ENCODE measurements around the gene VSIG10L.

VSIG10L gene

GRCh38 chr19:51333836-51334460 is 8.0 kb downstream of the VSIG10L start:
- peaks cover 12% of the 10 kb centered on the region for H3K27me3 Mint-ChIP-seq
- ATAC-seq: no peak
- H3K4me3 Mint-ChIP-seq: no peak overlapping the region
- H3K9me3 Mint-ChIP-seq: peaks cover 3% of the 10 kb centered on the region
- H3K27ac Mint-ChIP-seq: no peak overlapping the region
- H3K36me3 Mint-ChIP-seq: peaks cover 47% of the 10 kb centered on the region
- H3K4me1 Mint-ChIP-seq: peaks cover 4% of the 10 kb centered on the region

DNA sequence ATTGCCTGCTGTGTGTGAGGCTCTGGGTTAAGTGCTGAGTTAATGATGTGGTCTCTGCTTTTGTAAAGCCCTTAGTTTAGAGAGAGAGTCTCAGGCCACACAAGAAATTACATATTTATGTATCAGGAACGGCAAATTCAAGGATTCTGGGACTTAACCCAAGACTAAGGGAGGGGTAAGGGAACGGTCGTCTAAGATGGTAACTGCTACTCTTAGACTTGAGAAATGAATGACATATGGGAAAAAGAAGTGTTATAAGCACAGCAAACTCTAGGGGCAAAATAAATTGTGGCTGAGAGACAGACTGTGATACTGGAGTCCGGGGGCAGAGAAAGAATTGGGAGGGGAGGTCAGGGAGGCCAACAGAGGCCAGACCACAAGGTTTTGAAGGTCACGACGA is 10.2 kb downstream of the VSIG10L start:
- no peak for ATAC-seq
- peaks cover 34% of the 10 kb centered on the region for H3K27me3 Mint-ChIP-seq
- no peak overlapping the region for H3K27ac Mint-ChIP-seq
- H3K4me1 Mint-ChIP-seq: peaks cover 5% of the 10 kb centered on the region
- H3K36me3 Mint-ChIP-seq: peaks cover 47% of the 10 kb centered on the region
- H3K9me3 Mint-ChIP-seq: peaks cover 3% of the 10 kb centered on the region
- no peak overlapping the region for H3K4me3 Mint-ChIP-seq

- peaks cover 42% of the 10 kb centered on the region for H3K36me3 Mint-ChIP-seq
- peaks cover 5% of the 10 kb centered on the region for H3K4me1 Mint-ChIP-seq
- H3K27me3 Mint-ChIP-seq: peaks cover 39% of the 10 kb centered on the region
- no peak for ATAC-seq
- no peak overlapping the region for H3K4me3 Mint-ChIP-seq
- no peak overlapping the region for H3K27ac Mint-ChIP-seq
- peaks cover 3% of the 10 kb centered on the region for H3K9me3 Mint-ChIP-seq
These were observed 10.7 kb downstream of the VSIG10L start for GRCh38 chr19:51331193-51331592.

GRCh38 chr19:51330366-51330765 is 11.6 kb downstream of the VSIG10L start:
- H3K4me3 Mint-ChIP-seq: no peak overlapping the region
- peaks cover 42% of the 10 kb centered on the region for H3K36me3 Mint-ChIP-seq
- H3K27me3 Mint-ChIP-seq: peaks cover 48% of the 10 kb centered on the region
- peaks cover 5% of the 10 kb centered on the region for H3K4me1 Mint-ChIP-seq
- no peak for ATAC-seq
- H3K9me3 Mint-ChIP-seq: peaks cover 3% of the 10 kb centered on the region
- no peak overlapping the region for H3K27ac Mint-ChIP-seq

DNA sequence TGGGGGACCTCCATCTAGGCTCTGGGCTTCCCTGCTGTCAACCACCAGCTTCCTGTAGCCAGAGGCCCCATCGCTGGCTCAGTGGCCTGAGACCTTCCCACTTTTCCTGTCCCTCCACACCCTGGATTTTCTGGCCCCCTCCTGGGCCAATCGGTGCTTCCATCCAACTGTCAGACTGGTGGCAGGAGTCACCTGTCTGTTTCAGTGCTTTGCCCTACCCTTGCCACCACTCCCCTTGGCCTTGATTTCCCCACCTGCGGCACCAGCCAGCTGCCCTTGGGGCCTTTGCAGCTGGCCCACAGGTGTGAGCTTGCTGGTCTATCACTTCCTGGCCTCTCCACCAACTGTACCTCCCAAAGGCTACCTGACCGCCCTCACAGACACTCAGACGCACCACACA is 12.5 kb downstream of the VSIG10L start:
- Mint-ChIP-seq H3K9me3 (peaks cover 3% of the 10 kb centered on the region), H3K4me3 (no peak overlapping the region), H3K27ac (no peak overlapping the region), H3K4me1 (peaks cover 5% of the 10 kb centered on the region), H3K36me3 (peaks cover 37% of the 10 kb centered on the region), H3K27me3 (peaks cover 57% of the 10 kb centered on the region)
- ATAC-seq: no peak

- peaks cover 3% of the 10 kb centered on the region for H3K9me3 Mint-ChIP-seq
- H3K4me3 Mint-ChIP-seq: peak overlapping the region; percentile 54
- peaks cover 28% of the 10 kb centered on the region for H3K36me3 Mint-ChIP-seq
- peaks cover 5% of the 10 kb centered on the region for H3K4me1 Mint-ChIP-seq
- peak; percentile 47 for ATAC-seq
- H3K27ac Mint-ChIP-seq: no peak overlapping the region
- H3K27me3 Mint-ChIP-seq: peaks cover 78% of the 10 kb centered on the region
These were observed 14.6 kb downstream of the VSIG10L start for GRCh38 chr19:51327066-51328001.

DNA sequence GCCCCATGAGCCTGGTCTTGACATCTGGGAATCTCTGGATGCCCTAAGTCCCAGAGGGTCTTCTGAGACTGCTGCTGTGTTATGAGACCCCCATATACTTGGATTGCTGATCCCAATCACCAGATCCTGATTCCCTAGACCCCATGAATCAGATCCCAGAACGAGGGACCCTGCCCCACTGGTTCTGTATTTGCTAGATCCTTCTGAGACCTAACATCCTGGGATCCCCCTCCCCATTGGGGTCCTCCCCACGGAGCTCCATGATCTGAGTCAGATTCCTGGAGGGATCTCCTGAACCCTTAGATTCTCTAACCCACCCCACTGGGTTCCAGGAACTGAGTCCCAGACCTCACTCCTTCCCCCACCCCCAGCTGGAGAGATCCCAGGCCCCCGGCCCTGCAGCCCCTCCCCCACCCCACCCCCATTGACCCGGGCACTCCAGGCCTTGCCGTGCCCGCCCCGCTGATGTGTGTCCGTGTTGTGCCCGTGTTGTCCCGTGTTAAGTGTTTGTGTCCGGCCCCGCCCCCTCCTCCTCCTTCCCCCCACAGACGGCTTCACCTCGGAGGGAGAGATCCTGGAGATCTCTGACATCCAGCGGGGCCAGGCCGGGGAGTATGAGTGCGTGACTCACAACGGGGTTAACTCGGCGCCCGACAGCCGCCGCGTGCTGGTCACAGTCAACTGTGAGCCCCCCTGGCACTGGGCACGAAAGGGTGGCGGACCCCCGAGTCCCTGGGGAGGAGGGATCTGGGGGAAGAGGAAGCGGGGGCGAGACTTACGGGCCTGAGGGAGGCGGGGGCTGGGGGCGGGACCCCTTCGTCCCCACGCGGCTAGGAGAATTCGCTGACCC is 15.5 kb downstream of the VSIG10L start:
- Mint-ChIP-seq H3K27me3 (peaks cover 85% of the 10 kb centered on the region), H3K9me3 (peaks cover 4% of the 10 kb centered on the region), H3K36me3 (peaks cover 19% of the 10 kb centered on the region), H3K4me3 (no peak overlapping the region), H3K4me1 (peaks cover 5% of the 10 kb centered on the region), H3K27ac (no peak overlapping the region)
- ATAC-seq: no peak

- ATAC-seq: peak; percentile 14
- Mint-ChIP-seq H3K4me3 (no peak overlapping the region), H3K27ac (no peak overlapping the region), H3K36me3 (peaks cover 8% of the 10 kb centered on the region), H3K27me3 (peaks cover 90% of the 10 kb centered on the region), H3K4me1 (peaks cover 5% of the 10 kb centered on the region), H3K9me3 (peaks cover 3% of the 10 kb centered on the region)
These were observed 16.6 kb downstream of the VSIG10L start for GRCh38 chr19:51325161-51325976.

GRCh38 chr19:51324167-51324481 is 17.8 kb downstream of the VSIG10L start:
- H3K36me3 Mint-ChIP-seq: no peaks in the 10 kb centered on the region
- peaks cover 90% of the 10 kb centered on the region for H3K27me3 Mint-ChIP-seq
- no peak for ATAC-seq
- H3K27ac Mint-ChIP-seq: no peak overlapping the region
- no peak overlapping the region for H3K4me3 Mint-ChIP-seq
- peaks cover 3% of the 10 kb centered on the region for H3K9me3 Mint-ChIP-seq
- H3K4me1 Mint-ChIP-seq: peaks cover 5% of the 10 kb centered on the region

GRCh38 chr19:51323481-51324166 is 18.3 kb downstream of the VSIG10L start:
- Mint-ChIP-seq H3K36me3 (no peaks in the 10 kb centered on the region), H3K4me3 (no peak overlapping the region), H3K9me3 (peaks cover 3% of the 10 kb centered on the region), H3K27ac (no peak overlapping the region), H3K4me1 (peaks cover 5% of the 10 kb centered on the region), H3K27me3 (peaks cover 88% of the 10 kb centered on the region)
- no peak for ATAC-seq

GRCh38 chr19:51321799-51322198 is 20.1 kb downstream of the VSIG10L start:
- Mint-ChIP-seq H3K27ac (no peak overlapping the region), H3K9me3 (peaks cover 3% of the 10 kb centered on the region), H3K36me3 (no peaks in the 10 kb centered on the region), H3K27me3 (peaks cover 70% of the 10 kb centered on the region), H3K4me3 (no peak overlapping the region), H3K4me1 (no peaks in the 10 kb centered on the region)
- no peak for ATAC-seq

- no peaks in the 10 kb centered on the region for H3K4me1 Mint-ChIP-seq
- H3K36me3 Mint-ChIP-seq: no peaks in the 10 kb centered on the region
- no peak for ATAC-seq
- peaks cover 5% of the 10 kb centered on the region for H3K9me3 Mint-ChIP-seq
- H3K27me3 Mint-ChIP-seq: peaks cover 56% of the 10 kb centered on the region
- no peak overlapping the region for H3K4me3 Mint-ChIP-seq
- H3K27ac Mint-ChIP-seq: no peak overlapping the region
These were observed 21.7 kb downstream of the VSIG10L start for GRCh38 chr19:51320280-51320657.

- no peak for ATAC-seq
- no peaks in the 10 kb centered on the region for H3K4me1 Mint-ChIP-seq
- no peaks in the 10 kb centered on the region for H3K36me3 Mint-ChIP-seq
- peaks cover 9% of the 10 kb centered on the region for H3K9me3 Mint-ChIP-seq
- no peak overlapping the region for H3K4me3 Mint-ChIP-seq
- peaks cover 56% of the 10 kb centered on the region for H3K27me3 Mint-ChIP-seq
- H3K27ac Mint-ChIP-seq: no peak overlapping the region
These were observed 22.2 kb downstream of the VSIG10L start for GRCh38 chr19:51319649-51320279.
